ENCODE measurements around the gene SCYL2.
"Not testable (repeated sequence)": the region's sequence is repeated elsewhere in the genome, so short reads cannot be mapped to it uniquely, and the experiment has no call there.

Gene SCYL2

DNA sequence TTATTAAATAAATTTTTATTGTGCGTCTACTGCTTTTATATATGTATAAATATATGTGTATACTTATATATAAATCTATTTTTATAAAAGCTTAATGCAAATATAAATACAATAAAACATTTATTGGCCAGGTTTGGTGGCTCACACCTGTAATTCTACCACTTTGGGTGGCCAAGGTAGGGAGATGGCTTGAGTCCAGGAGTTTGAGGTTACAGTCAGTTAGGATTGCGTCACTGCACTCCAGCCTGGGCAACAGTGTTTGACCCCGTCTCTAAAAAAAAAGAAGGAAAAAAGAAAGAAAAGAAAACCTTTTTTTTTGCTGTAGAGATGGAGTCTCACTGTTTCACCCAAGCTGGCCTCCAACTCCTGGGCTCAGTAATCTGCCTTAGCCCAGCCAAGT lies 45.5 kb upstream of the SCYL2 start:
- Histone ChIP-seq H3K4me3 (ENCODE audit: low read length) (no peak overlapping the region), H3K27ac (ENCODE audit: low read depth, low read length) (no peak overlapping the region), H3K79me2 (ENCODE audit: control insufficient read depth, low read length) (no peaks in the 10 kb centered on the region), H4K20me1 (ENCODE audit: control insufficient read depth, insufficient read depth, low read depth, low read length) (no peaks in the 10 kb centered on the region), H3K27me3 (ENCODE audit: control insufficient read depth, low read length) (no peaks in the 10 kb centered on the region), H3K9me3 (ENCODE audit: control insufficient read depth, insufficient read depth, low read length) (no peaks in the 10 kb centered on the region), H3K4me1 (ENCODE audit: control insufficient read depth, low read length) (no peaks in the 10 kb centered on the region), H3F3A (ENCODE audit: control insufficient read depth, insufficient read depth) (no peaks in the 10 kb centered on the region), H3K4me2 (ENCODE audit: low read length) (no peak overlapping the region), H3K36me3 (ENCODE audit: control insufficient read depth, low read length) (peaks cover 41% of the 10 kb centered on the region), H3K9me2 (replicated peaks; ENCODE audit: control insufficient read depth, low read length) (no peaks in the 10 kb centered on the region)
- TF ChIP-seq, protein P1, sequence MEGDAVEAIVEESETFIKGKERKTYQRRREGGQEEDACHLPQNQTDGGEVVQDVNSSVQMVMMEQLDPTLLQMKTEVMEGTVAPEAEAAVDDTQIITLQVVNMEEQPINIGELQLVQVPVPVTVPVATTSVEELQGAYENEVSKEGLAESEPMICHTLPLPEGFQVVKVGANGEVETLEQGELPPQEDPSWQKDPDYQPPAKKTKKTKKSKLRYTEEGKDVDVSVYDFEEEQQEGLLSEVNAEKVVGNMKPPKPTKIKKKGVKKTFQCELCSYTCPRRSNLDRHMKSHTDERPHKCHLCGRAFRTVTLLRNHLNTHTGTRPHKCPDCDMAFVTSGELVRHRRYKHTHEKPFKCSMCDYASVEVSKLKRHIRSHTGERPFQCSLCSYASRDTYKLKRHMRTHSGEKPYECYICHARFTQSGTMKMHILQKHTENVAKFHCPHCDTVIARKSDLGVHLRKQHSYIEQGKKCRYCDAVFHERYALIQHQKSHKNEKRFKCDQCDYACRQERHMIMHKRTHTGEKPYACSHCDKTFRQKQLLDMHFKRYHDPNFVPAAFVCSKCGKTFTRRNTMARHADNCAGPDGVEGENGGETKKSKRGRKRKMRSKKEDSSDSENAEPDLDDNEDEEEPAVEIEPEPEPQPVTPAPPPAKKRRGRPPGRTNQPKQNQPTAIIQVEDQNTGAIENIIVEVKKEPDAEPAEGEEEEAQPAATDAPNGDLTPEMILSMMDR (IDR thresholded peaks at IDR 0.05; ENCODE audit: low read depth, low read length, poor library complexity, severe bottlenecking) = no peak
- TF ChIP-seq EZH2phosphoT487 (IDR thresholded peaks at IDR 0.05; ENCODE audit: borderline replicate concordance, low read length) = no peak

DNA sequence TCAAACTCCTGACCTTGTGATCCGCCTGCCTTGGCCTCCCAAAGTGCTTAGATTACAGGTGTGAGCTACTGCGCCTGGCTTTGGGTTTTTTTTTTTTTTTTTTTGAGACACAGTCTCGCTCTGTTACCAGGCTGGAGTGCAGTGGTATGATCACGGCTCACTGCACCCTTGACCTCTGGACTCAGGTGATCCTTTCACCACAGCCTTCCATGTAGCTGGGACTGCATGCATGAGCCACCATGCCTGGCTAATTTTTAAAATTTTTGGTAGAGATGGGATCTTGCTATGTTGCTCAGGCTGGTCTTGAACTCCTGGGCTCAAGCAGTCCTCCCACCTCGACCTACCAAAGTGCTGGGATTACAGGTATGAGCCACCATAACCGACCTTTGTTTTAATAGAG lies 44.8 kb upstream of the SCYL2 start:
- H3K4me3 ChIP-seq (ENCODE audit: low read length) = not testable (repeated sequence)

DNA sequence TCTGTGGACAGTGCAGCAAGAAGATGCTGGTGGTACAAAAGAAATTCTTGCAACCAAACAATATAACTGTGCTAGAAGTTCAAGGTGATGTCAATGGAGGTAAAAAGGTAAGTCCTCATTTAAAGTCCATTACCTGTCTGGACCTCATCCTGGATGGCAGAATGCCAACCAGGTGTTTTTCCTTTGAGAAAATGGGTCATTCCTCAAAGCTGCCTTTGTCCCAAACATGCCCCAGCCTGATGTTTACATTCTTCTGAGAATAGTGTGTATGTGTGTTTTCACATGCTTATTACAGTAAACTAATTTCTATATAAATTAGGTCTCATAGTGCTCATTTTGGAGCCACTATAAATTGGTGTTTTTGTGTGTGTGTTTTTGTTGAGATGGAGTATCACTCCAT lies 41.5 kb upstream of the SCYL2 start:
- no peaks in the 10 kb centered on the region for H3K4me1 ChIP-seq (ENCODE audit: control insufficient read depth, low read length)
- no peaks in the 10 kb centered on the region for H3K27me3 ChIP-seq (ENCODE audit: control insufficient read depth, low read length)
- H3K36me3 ChIP-seq (ENCODE audit: control insufficient read depth, low read length) = peaks cover 22% of the 10 kb centered on the region

More for the DNA sequence above, 44.8 kb upstream of the SCYL2 start:
- H3K27me3 ChIP-seq (ENCODE audit: control insufficient read depth, low read length); H3F3A ChIP-seq (ENCODE audit: control insufficient read depth, insufficient read depth); H3K27ac ChIP-seq (ENCODE audit: low read depth, low read length); H3K4me1 ChIP-seq (ENCODE audit: control insufficient read depth, low read length); H4K20me1 ChIP-seq (ENCODE audit: control insufficient read depth, insufficient read depth, low read depth, low read length); H3K79me2 ChIP-seq (ENCODE audit: control insufficient read depth, low read length); H3K4me2 ChIP-seq (ENCODE audit: low read length); H3K9me2 ChIP-seq (replicated peaks; ENCODE audit: control insufficient read depth, low read length); H3K9me3 ChIP-seq (ENCODE audit: control insufficient read depth, insufficient read depth, low read length): not testable (repeated sequence)
- H3K36me3 ChIP-seq (ENCODE audit: control insufficient read depth, low read length) = peaks cover 41% of the 10 kb centered on the region

DNA sequence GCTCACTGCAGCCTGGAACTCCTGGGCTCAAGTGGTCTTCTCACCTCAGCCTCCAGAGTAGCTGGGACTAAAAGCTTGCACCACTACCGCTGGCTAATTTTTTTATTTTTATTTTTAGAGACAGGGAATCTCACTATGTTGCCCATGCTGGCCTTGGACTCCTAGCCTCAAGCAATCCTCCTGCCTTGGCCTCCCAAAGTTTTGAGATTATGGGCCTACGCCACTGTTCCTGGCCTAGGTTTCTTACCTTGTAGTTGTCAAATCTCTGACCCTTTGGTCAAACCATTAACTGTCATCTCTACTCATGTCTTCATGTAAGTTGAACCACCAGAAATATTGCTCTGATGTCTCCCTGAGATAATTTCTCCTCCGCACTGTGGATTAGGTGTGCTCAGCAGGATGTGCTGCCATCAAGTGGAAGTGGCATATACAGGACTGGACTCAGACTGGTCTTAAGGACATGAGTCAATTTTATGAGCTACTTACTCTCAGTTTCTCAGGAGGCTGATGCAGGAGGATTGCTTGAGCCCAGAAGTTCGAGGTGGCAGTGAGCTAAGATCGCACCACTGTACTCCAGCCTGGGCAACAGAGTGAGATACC lies 37.8 kb upstream of the SCYL2 start:
- no peaks in the 10 kb centered on the region for H3K4me1 ChIP-seq (ENCODE audit: control insufficient read depth, low read length)
- H4K20me1 ChIP-seq (ENCODE audit: control insufficient read depth, insufficient read depth, low read depth, low read length) = no peaks in the 10 kb centered on the region
- H3K79me2 ChIP-seq (ENCODE audit: control insufficient read depth, low read length) = no peaks in the 10 kb centered on the region
- no peak overlapping the region for H3K4me2 ChIP-seq (ENCODE audit: low read length)
- H3K4me3 ChIP-seq (ENCODE audit: low read length) = no peak overlapping the region
- TF ChIP-seq, protein P1 (IDR thresholded peaks at IDR 0.05; ENCODE audit: low read depth, low read length, poor library complexity, severe bottlenecking) = peak; percentile 20
- TF ChIP-seq EZH2phosphoT487 (IDR thresholded peaks at IDR 0.05; ENCODE audit: borderline replicate concordance, low read length) = no peak
- H3K36me3 ChIP-seq (ENCODE audit: control insufficient read depth, low read length) = peaks cover 9% of the 10 kb centered on the region
- H3K27ac ChIP-seq (ENCODE audit: low read depth, low read length) = no peak overlapping the region
- H3F3A ChIP-seq (ENCODE audit: control insufficient read depth, insufficient read depth) = no peaks in the 10 kb centered on the region
- no peaks in the 10 kb centered on the region for H3K9me2 ChIP-seq (replicated peaks; ENCODE audit: control insufficient read depth, low read length)
- H3K9me3 ChIP-seq (ENCODE audit: control insufficient read depth, insufficient read depth, low read length) = no peaks in the 10 kb centered on the region
- no peaks in the 10 kb centered on the region for H3K27me3 ChIP-seq (ENCODE audit: control insufficient read depth, low read length)

More for the DNA sequence above, 41.5 kb upstream of the SCYL2 start:
- TF ChIP-seq EZH2phosphoT487 (IDR thresholded peaks at IDR 0.05; ENCODE audit: borderline replicate concordance, low read length) = no peak
- TF ChIP-seq, protein P1 (IDR thresholded peaks at IDR 0.05; ENCODE audit: low read depth, low read length, poor library complexity, severe bottlenecking) = no peak
- Histone ChIP-seq H3K27ac (ENCODE audit: low read depth, low read length) (no peak overlapping the region), H3K4me2 (ENCODE audit: low read length) (no peak overlapping the region), H3F3A (ENCODE audit: control insufficient read depth, insufficient read depth) (no peaks in the 10 kb centered on the region), H3K4me3 (ENCODE audit: low read length) (no peak overlapping the region), H3K79me2 (ENCODE audit: control insufficient read depth, low read length) (no peaks in the 10 kb centered on the region), H3K9me2 (replicated peaks; ENCODE audit: control insufficient read depth, low read length) (no peaks in the 10 kb centered on the region), H3K9me3 (ENCODE audit: control insufficient read depth, insufficient read depth, low read length) (no peaks in the 10 kb centered on the region), H4K20me1 (ENCODE audit: control insufficient read depth, insufficient read depth, low read depth, low read length) (no peaks in the 10 kb centered on the region)

All from DOHH2 (cell line).